Lower leg skin (tissue), 3 donors: ENCODE measurements around the gene CMC4.

Source experiments
- POLR2A ChIP-seq, 2 donors: fragments of 450-650 bp; IDR thresholded peaks; one replicate each; pipeline ENCODE4 v1.6.1; 2016 to 2017; ENCODE audit warnings: antibody characterized with exemption in 2 of 2, mild to moderate bottlenecking in 1 of 2, moderate library complexity in 1 of 2
- TF ChIP-seq, protein P1 (sequence below), 3 donors: fragments of 450-650 bp; IDR thresholded peaks; one replicate each; pipeline ENCODE4 v1.5.1; 2016; ENCODE audit warnings: antibody characterized with exemption in 3 of 3, mild to moderate bottlenecking in 3 of 3, moderate library complexity in 2 of 3

DNA sequence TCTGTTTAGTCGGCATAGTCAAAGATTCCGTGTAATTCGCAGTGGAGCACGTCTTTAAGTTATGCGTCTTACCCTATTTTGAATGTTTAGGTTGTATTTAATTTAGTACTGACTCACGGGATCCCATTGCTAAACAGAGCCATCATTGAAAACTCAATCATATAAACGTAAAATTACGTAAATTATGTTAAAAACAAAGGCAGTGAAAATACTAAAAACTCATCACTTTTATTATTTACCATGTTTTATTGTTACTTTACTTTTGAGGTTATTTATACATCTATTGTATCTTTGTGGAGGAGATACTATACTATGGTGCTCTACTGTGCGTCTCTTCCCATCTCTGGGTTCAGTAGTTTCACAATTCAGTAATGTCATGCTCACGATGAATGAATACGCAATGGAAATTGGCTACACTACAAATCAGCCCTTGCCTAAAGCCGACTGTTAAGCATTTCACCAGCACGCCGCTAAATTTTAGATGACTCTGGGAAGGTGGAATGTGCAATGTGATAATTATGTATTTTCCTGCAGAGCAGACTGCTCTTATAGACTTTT lies 43.3 kb downstream of the CMC4 start:
- TF ChIP-seq, protein P1, sequence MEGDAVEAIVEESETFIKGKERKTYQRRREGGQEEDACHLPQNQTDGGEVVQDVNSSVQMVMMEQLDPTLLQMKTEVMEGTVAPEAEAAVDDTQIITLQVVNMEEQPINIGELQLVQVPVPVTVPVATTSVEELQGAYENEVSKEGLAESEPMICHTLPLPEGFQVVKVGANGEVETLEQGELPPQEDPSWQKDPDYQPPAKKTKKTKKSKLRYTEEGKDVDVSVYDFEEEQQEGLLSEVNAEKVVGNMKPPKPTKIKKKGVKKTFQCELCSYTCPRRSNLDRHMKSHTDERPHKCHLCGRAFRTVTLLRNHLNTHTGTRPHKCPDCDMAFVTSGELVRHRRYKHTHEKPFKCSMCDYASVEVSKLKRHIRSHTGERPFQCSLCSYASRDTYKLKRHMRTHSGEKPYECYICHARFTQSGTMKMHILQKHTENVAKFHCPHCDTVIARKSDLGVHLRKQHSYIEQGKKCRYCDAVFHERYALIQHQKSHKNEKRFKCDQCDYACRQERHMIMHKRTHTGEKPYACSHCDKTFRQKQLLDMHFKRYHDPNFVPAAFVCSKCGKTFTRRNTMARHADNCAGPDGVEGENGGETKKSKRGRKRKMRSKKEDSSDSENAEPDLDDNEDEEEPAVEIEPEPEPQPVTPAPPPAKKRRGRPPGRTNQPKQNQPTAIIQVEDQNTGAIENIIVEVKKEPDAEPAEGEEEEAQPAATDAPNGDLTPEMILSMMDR (IDR thresholded peaks at IDR 0.05) = no peak
- no peak for TF ChIP-seq POLR2A (IDR thresholded peaks at IDR 0.05)
